Prostate gland (tissue), 2 donors: ENCODE data around the gene FOXRED1. TPM values are rescaled to one million over a fixed set of nuclear protein-coding genes. Genes with fewer than 3 reads are reported as not detected.

Experiments
- DNase-seq: peaks from one replicate; pipeline ENCODE4 v3.0.0-alpha.2; 2019; ENCODE audit warnings: low spot score
- H3K27ac ChIP-seq, 2 donors: fragments of 200-600 bp; sonication (generic); 2 replicates each; pipeline ENCODE4 v1.5.1; 2017 to 2019
- H3K27me3 ChIP-seq: fragments of 200-600 bp; sonication (generic); replicated peaks from 2 replicates; pipeline ENCODE4 v1.5.1; 2019; ENCODE audit not compliant: insufficient read depth
- H3K36me3 ChIP-seq, 2 donors: fragments of 200-600 bp; sonication (generic); 1 replicate in 1 of 2; 2 replicates in 1 of 2; pipeline versions ENCODE4 v1.5.1 to v1.8.1; 2017 to 2019
- H3K4me1 ChIP-seq: fragments of 200-600 bp; sonication (generic); replicated peaks from 2 replicates; pipeline ENCODE4 v1.5.1; 2019
- H3K4me3 ChIP-seq, 2 donors: fragments of 200-600 bp; sonication (generic); 2 replicates each; pipeline ENCODE4 v1.5.1; 2017 to 2019
- H3K9me3 ChIP-seq: fragments of 200-600 bp; sonication (generic); 2 replicates; pipeline ENCODE4 v1.5.1; 2017
- POLR2A ChIP-seq: fragments of 450-650 bp; IDR thresholded peaks from one replicate; pipeline ENCODE4 v1.6.1; 2016; ENCODE audit warnings: antibody characterized with exemption, mild to moderate bottlenecking
- POLR2AphosphoS5 ChIP-seq: sonication (generic); formaldehyde crosslinking; IDR thresholded peaks from one replicate; pipeline ENCODE4 v1.6.1; 2017; ENCODE audit warnings: antibody characterized with exemption
- WGBS: methylation state at CpG from one replicate; pipeline ENCODE4 v1.1.5; 2018; 5-methylcytosine and 5-hydroxymethylcytosine counted together
- intact Hi-C: fragments of 100-400 bp; cut with DNase I; formaldehyde crosslinking; loops from one replicate; pipeline ENCODE4 v1.14.2; 2022
- total RNA-seq, 2 donors: library from RNA; depleted of rRNA; stranded (reverse); fragments of >200 nt; gene quantifications; one replicate each; pipeline ENCODE4 v1.1.0, GENCODE V29; 2016
- TF ChIP-seq, protein P1 (sequence below), 4 experiments: fragments of 200-600 bp in 2 of 4; fragments of 450-650 bp in 2 of 4; sonication (generic) in 2 of 4; IDR thresholded peaks; 1 replicate in 3 of 4; 2 replicates in 1 of 4; pipeline ENCODE4 v1.5.1; 2016 to 2019; ENCODE audit warnings: antibody characterized with exemption in 4 of 4, mild to moderate bottlenecking in 2 of 4, moderate library complexity in 2 of 4

The FOXRED1 gene
- total RNA-seq, 2 donors from 2014 or later = 23.9 to 44.0 TPM

DNA sequence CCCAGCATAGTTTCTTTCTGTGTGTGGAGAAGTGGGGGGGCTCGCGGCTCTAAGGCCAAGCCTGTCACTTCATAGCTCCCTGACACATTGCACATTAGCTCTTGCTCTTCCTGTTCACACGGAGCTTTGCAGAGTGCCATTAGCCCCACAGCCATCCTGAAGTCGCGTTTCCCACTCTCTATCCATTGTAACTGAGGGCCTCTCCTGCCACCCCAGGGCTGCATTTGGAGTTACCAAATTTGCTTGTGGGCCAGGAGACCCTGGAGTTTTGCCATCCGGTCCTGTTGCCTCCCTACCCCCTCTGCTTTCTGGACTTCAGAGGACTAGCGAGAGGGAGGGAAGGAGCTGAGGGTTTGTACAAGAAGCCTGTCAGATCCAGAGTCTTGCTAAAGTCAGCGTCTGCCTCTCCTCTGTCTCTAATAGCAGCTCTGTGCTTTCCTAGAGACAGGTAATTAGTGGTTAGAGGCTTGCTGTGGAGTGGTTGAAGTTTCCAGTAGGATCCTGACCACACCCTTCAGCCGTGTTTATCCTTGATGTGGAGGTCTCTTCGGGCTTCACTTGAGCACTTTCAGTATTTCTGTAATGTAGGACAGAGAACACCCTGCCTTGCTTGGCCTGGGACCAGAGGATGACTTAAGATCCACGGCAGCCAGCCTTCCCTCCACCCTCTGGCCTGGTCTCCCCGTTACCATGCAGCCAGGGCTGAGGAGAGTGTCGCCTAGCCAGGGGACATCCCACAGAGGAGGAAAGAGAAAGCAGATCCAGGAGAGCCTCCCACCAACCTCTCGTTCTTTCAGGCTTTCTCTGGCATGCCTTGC lies 49.0 kb downstream of the FOXRED1 start:
- DNase-seq = peak; percentile 31
- Histone ChIP-seq H3K27me3 (no peaks in the 10 kb centered on the region), H3K9me3 (no peaks in the 10 kb centered on the region), H3K27ac (peak overlapping the region; percentile 43 to 62), H3K4me3 (no peak overlapping the region), H3K4me1 (no peaks in the 10 kb centered on the region), H3K36me3 (no peaks in the 10 kb centered on the region)
- TF ChIP-seq POLR2AphosphoS5 = no peak
- WGBS = 14% methylated on average over 14 of the region's 14 CpGs
- intact Hi-C loops = loop anchor here (5.0 to 10.0 kb wide), 3 partner anchors 39 to 667 kb away; partner anchors contain the start of gene ST3GAL4

DNA sequence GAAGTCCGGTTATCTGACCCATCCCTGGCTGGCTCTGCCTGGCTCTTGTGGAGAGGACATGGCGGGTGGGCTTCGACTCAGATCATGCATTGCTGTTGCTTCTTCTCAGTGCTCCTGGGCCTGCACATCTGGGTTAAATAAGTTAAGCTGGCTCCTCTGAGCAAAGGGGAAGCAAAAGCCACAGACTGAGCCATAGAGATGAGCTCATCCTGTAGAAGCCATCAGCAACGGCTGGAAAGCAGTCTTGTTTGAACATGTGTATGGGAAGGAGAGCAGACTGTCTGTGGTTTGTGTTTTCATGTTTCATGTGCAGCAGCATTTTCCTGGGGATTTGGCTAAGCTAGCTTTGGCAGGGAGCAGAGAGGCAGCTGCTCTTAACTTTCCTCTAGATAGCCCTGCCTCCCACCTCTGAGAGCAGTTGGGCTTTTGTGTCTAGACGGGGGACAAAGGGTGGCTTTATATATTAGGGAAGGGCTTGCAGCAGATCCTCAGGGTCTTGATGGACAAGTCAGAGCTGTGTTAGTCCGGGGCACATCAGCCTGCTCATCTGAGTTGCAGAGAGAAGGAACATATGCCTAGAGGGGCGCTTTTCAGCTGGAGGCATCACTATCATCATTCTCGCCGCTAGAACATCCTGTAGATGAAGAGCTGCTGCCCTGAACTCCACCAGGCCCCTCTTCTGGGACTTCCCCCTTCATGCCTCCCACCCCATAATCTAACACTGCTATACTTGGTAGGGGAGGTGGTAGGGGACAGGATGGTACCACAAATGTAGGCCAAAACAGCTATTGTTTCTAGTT lies 49.8 kb downstream of the FOXRED1 start:
- Histone ChIP-seq H3K4me1 (no peaks in the 10 kb centered on the region), H3K36me3 (no peaks in the 10 kb centered on the region), H3K27me3 (no peaks in the 10 kb centered on the region), H3K27ac (peak overlapping the region; percentile 43 to 62), H3K4me3 (no peak overlapping the region), H3K9me3 (no peaks in the 10 kb centered on the region)
- intact Hi-C loops = loop anchor here (5.0 to 10.0 kb wide), 3 partner anchors 39 to 666 kb away; partner anchors contain the start of gene ST3GAL4
- WGBS = 27% methylated on average over 9 of the region's 9 CpGs
- TF ChIP-seq, protein P1, sequence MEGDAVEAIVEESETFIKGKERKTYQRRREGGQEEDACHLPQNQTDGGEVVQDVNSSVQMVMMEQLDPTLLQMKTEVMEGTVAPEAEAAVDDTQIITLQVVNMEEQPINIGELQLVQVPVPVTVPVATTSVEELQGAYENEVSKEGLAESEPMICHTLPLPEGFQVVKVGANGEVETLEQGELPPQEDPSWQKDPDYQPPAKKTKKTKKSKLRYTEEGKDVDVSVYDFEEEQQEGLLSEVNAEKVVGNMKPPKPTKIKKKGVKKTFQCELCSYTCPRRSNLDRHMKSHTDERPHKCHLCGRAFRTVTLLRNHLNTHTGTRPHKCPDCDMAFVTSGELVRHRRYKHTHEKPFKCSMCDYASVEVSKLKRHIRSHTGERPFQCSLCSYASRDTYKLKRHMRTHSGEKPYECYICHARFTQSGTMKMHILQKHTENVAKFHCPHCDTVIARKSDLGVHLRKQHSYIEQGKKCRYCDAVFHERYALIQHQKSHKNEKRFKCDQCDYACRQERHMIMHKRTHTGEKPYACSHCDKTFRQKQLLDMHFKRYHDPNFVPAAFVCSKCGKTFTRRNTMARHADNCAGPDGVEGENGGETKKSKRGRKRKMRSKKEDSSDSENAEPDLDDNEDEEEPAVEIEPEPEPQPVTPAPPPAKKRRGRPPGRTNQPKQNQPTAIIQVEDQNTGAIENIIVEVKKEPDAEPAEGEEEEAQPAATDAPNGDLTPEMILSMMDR (IDR thresholded peaks at IDR 0.05) = no peak
- TF ChIP-seq POLR2A = no peak
- TF ChIP-seq POLR2AphosphoS5 = no peak
- DNase-seq = peak; percentile 45

DNA sequence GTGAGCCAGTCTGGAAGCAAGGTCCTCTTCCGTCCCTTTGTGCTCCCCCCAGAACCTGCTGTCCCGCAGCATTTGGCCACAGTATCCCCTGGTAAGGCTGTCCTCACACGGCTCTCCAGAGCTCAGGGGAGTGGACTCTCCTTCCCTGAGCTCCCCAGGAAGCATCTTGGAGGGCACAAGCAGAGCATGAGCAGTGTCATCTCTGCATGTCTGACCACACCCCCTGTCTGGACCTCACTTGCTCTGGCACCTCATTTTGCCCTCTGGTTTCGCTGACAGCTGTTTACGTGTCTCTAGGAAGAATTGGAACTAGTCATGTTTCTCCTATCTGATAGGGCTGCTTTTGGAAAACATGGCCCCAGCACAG lies 50.4 kb downstream of the FOXRED1 start:
- TF ChIP-seq POLR2AphosphoS5 (no peak), POLR2A (no peak)
- TF ChIP-seq, protein P1 (IDR thresholded peaks at IDR 0.05) = no peak
- Histone ChIP-seq H3K27ac (peak overlapping the region; percentile 4 to 62), H3K9me3 (no peaks in the 10 kb centered on the region), H3K27me3 (no peaks in the 10 kb centered on the region), H3K4me3 (no peak overlapping the region), H3K4me1 (no peaks in the 10 kb centered on the region), H3K36me3 (no peaks in the 10 kb centered on the region)
- intact Hi-C loops = loop anchor here (5.0 to 10.0 kb wide), 3 partner anchors 38 to 665 kb away; partner anchors contain the start of gene ST3GAL4
- WGBS = 63% methylated on average over 5 of the region's 5 CpGs
- DNase-seq = no peak

GRCh38 chr11:126322996-126323395 lies 54.0 kb downstream of the FOXRED1 start:
- no peak for DNase-seq
- no peaks in the 10 kb centered on the region for H3K4me1 ChIP-seq
- WGBS = 93% methylated on average over 3 of the region's 3 CpGs
- no peaks in the 10 kb centered on the region for H3K9me3 ChIP-seq
- H3K27me3 ChIP-seq = no peaks in the 10 kb centered on the region
- no peak overlapping the region for H3K4me3 ChIP-seq
- TF ChIP-seq, protein P1 (IDR thresholded peaks at IDR 0.05) = no peak
- no peak for TF ChIP-seq POLR2AphosphoS5
- TF ChIP-seq POLR2A = no peak
- H3K27ac ChIP-seq = no peak overlapping the region
- intact Hi-C loops = no loop called here
- H3K36me3 ChIP-seq = no peaks in the 10 kb centered on the region

DNA sequence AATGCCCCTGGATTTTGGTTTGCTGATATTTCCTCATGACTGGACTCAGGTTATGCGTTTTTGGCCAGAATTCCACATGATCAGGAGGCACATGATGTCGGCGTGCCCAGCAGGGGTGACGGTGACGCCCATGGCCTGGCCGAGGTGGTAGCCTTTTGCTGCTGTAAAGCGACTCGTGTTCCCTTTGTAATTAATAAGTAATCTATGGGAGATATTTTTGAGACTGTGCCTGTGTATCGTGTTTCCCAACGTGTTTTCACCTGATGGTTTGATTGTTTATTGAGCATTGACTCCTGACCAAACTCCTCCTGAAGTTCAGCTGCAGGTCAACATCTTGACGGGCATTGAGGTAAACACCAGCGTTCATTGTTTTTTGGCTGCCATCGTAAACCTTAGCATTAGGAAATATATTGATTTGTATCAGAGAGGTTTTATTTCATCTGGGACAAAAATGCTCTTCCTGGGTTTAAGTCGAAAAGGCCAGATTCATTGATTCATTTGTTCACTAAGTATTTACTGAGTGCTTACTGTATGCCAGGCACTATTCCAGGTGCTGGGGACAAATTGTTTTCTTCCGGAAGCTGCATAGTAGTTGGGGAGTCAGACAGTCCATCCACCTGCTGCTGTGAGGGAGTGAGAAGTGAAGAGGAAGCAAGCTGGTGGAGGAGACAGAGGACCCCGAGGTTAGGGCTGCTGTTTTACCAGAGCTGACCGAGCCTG lies 58.5 kb downstream of the FOXRED1 start:
- Histone ChIP-seq H3K9me3 (no peaks in the 10 kb centered on the region), H3K4me3 (no peak overlapping the region), H3K36me3 (no peaks in the 10 kb centered on the region), H3K27me3 (no peaks in the 10 kb centered on the region), H3K4me1 (no peaks in the 10 kb centered on the region), H3K27ac (no peak overlapping the region)
- TF ChIP-seq POLR2AphosphoS5 (no peak), POLR2A (no peak)
- TF ChIP-seq, protein P1 (IDR thresholded peaks at IDR 0.05) = no peak
- intact Hi-C loops = no loop called here
- 50% methylated on average over 17 of the region's 17 CpGs for WGBS
- DNase-seq = no peak
